GM18868 (cell line): ENCODE measurements around the gene HSDL1.

ENCODE experiments used
- ATAC-seq: cut with Tn5 transposase; IDR thresholded peaks from one replicate; pipeline ENCODE4 v1.9.1; 2021; ENCODE audit warnings: mild to moderate bottlenecking, moderate library complexity; ENCODE audit not compliant: unreplicated experiment

The HSDL1 gene

DNA sequence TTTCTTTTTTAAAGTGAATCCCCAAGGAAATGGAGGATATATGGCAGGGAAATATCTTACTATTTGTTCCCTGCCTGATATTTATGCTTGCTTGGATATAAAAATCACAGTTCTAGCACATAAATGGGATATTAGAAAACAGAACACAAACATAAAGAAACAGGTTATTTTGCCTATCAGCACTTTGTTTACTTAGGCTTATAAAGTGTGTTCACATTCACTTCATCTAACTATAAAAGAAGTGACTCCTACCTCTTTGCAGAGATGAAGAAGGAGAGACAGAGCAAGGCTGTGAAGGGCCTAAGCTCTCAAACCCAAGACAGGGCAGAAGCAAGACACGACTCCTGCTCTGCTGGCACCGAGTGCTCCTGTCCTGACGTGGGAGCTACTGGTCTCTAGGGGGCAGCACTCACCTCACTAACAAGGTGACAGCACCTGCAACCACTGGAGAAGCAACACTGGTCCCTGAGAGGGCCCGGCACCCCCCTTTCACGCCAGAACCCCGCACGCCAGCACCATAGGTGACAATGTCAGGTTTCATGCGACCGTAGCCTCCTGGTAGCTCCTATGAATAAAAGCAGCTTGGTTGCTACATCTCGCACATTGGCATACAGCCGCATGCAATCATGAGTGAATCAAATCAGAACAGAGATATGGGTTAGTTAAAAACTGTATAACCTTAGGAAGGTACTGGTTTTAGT is 60.3 kb downstream of the HSDL1 start:
- ATAC-seq = peak; percentile 50

DNA sequence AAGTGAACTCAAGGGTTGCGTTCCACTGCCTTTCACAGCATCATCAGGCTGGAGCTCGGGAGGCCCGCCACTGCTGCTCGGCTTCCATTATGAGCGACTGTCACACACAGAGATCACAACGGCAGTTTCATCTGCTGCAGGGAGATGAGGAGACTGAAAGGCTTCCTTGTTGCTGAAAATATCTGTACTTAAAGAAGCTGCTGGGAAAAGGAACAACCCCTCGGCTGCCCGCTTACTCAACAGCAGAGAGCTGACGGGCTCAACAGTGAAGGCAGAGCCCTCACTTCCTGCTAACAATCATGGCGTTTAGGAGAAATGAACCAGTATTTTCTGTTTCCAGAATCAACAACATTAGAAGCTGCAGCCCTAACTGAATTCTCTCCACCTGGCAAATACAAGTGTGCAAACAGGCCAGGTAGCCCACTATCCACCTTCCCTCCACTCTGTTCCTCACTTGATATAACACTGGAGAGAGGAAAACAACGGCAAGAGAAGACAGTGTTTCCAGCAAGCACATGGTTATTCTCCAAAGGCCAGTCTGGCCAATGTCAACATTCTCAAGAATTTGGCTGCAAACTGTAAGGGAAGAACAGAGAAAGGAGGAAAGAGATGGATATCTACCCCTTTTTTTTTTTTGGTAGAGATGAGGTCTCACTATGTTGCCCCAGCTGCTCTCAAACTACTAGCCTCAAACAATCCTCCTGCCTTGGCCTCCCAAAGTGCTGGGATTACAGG is 62.0 kb downstream of the HSDL1 start:
- no peak for ATAC-seq

GRCh38 chr16:84082110-84082509 is 62.9 kb downstream of the HSDL1 start:
- no peak for ATAC-seq

DNA sequence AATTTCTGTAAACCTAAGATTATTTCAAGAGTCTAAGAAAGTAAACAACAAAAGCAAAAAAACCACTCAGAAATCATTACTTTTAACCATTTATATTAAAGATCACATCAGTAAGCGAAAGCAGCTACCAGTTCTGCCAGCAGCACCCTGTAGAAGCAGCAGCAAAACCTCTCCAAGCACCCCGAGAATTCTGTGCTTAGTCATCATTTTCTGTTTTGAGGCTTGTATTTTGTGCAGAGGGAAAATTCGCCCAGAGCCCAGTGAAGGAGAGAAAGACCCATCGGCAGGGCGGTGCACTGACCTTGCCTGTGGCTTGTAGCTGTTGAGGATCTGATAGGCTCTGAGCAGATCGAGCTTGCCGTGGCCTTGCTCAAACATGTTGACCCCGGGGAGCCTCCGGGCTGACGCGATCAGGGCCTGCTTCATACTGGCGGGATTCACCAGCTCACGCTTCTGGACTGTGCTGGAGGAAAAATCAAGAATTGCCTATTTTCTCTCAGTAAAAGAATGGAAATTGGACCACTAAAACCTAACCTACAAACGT is 63.5 kb downstream of the HSDL1 start:
- no peak for ATAC-seq

DNA sequence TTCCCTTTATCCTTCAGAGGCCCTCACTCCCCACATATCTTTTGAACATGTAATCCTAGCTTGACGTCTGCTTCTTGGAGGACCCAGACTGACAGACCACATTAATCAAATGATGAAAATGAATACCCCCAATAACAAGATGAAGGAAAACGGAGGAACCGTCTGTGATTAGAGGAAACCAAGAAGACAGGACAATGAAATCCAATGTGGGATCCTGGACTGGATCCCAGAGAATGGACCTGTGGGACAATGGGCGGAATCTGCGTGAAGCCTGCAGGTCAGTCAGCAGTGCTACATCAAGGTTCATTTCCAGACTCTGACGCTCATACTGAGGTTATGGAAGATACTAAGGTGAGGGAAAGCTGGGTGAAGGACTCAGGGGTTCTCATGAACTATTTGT is 64.2 kb downstream of the HSDL1 start:
- ATAC-seq = no peak

GRCh38 chr16:84080378-84080777 is 64.6 kb downstream of the HSDL1 start:
- no peak for ATAC-seq

DNA sequence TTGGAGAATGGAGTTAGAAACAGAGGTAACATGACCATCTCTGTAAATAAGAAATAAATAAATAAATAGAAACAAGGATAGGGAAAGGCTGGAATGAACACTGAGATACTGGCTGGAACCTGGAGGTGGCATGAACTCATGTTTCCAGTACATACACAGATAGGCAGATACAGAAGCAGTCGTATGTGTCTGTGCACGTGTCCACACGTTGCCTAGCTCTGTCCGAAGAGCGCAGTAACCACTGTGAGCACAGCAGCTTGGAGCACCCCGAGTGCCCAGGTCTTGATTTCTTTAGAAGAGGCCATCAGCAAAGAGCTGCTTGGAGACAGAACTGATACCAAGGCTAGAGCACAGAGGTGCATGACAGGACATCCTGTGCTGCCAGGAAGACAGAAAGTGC is 65.3 kb downstream of the HSDL1 start:
- no peak for ATAC-seq

DNA sequence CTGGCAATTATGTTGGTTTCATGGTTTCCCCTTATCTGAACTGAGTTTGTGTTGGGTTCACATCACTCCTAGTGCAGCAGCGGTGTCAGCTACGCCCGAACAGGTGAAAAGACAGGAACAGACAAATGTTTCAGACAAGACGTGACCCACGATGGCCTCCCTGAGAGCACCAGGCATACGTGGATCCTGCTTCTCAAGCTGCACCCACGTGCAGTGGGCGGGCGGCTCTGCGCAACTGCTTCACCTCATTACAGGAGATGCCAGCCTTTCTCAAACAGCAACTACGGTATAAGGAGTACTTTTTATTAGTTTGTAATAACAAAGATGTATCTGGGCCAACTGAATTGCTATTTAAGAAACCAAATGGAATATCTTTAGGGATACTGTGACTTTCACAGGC is 69.6 kb downstream of the HSDL1 start:
- no peak for ATAC-seq

- ATAC-seq = no peak
Observed at GRCh38 chr16:84074721-84075120, 70.3 kb downstream of the HSDL1 start.
